HG02981 (cell line): Measurements from ENCODE around the gene TMEM184C.

Experiments
- ATAC-seq: cut with Tn5 transposase; IDR thresholded peaks from one replicate; pipeline ENCODE4 v1.9.1; 2021; ENCODE audit warnings: mild to moderate bottlenecking, moderate library complexity; ENCODE audit not compliant: unreplicated experiment

The TMEM184C gene

GRCh38 chr4:147617173-147617840, at the start of gene TMEM184C:
Gene TMEM184C, plus strand, starts transcription at chr4:147617397. Its CDS starts 560 bp downstream, at chr4:147617957.
- ATAC-seq: peak; percentile 100

- ATAC-seq: no peak
These were observed 46.6 kb upstream of the TMEM184C start for GRCh38 chr4:147570616-147571015.

- ATAC-seq: no peak
These were observed 46.0 kb upstream of the TMEM184C start for GRCh38 chr4:147571036-147571770.

- ATAC-seq: no peak
These were observed 41.1 kb upstream of the TMEM184C start for GRCh38 chr4:147576084-147576483.

- no peak for ATAC-seq
These were observed 39.1 kb upstream of the TMEM184C start for GRCh38 chr4:147578051-147578476.

GRCh38 chr4:147578593-147578992, 38.6 kb upstream of the TMEM184C start:
- ATAC-seq: no peak

- no peak for ATAC-seq
These were observed 36.8 kb upstream of the TMEM184C start for GRCh38 chr4:147580396-147580795.

GRCh38 chr4:147581606-147582350, 35.4 kb upstream of the TMEM184C start:
- ATAC-seq: no peak

GRCh38 chr4:147582386-147583060, 34.7 kb upstream of the TMEM184C start:
- ATAC-seq: no peak

GRCh38 chr4:147583876-147584275, 33.3 kb upstream of the TMEM184C start:
- ATAC-seq: no peak

- ATAC-seq: no peak
These were observed 31.2 kb upstream of the TMEM184C start for GRCh38 chr4:147586032-147586431.

- peak; percentile 56 for ATAC-seq
These were observed 30.6 kb upstream of the TMEM184C start for GRCh38 chr4:147586637-147587036.

- ATAC-seq: no peak
These were observed 30.2 kb upstream of the TMEM184C start for GRCh38 chr4:147587041-147587440.

GRCh38 chr4:147589586-147589985, 27.6 kb upstream of the TMEM184C start:
- no peak for ATAC-seq

GRCh38 chr4:147590249-147590920, 26.8 kb upstream of the TMEM184C start:
- peak; percentile 63 for ATAC-seq

- ATAC-seq: no peak
These were observed 26.1 kb upstream of the TMEM184C start for GRCh38 chr4:147591106-147591505.

GRCh38 chr4:147594107-147594506, 23.1 kb upstream of the TMEM184C start:
- no peak for ATAC-seq

- ATAC-seq: no peak
These were observed 22.6 kb upstream of the TMEM184C start for GRCh38 chr4:147594578-147594977.

- no peak for ATAC-seq
These were observed 20.8 kb upstream of the TMEM184C start for GRCh38 chr4:147596377-147596776.

- no peak for ATAC-seq
These were observed 20.2 kb upstream of the TMEM184C start for GRCh38 chr4:147596981-147597380.

GRCh38 chr4:147597561-147597960, 19.6 kb upstream of the TMEM184C start:
- ATAC-seq: no peak
